ENCODE data around the gene NID1. TPM values are rescaled to one million over a fixed set of nuclear protein-coding genes. Genes with fewer than 3 reads are reported as not detected.

NID1 gene
- total RNA-seq, 1 donor, result 204 TPM

GRCh38 chr1:236020359-236021219 lies 44.3 kb downstream of the NID1 start:
- peak; percentile 84 for DNase-seq (ENCODE audit: low read depth)
- TF ChIP-seq CTCF (IDR thresholded peaks at IDR 0.05; ENCODE audit: insufficient read depth, low read depth, low read length), result no peak
- no peak overlapping the region for H3K4me3 ChIP-seq (ENCODE audit: low read depth, low read length)

GRCh38 chr1:236018885-236019453 lies 45.9 kb downstream of the NID1 start:
- no peak for TF ChIP-seq CTCF (IDR thresholded peaks at IDR 0.05; ENCODE audit: insufficient read depth, low read depth, low read length)
- H3K4me3 ChIP-seq (ENCODE audit: low read depth, low read length), result no peak overlapping the region
- peak; percentile 98 for DNase-seq (ENCODE audit: low read depth)

- TF ChIP-seq CTCF (IDR thresholded peaks at IDR 0.05; ENCODE audit: insufficient read depth, low read depth, low read length), result no peak
- H3K4me3 ChIP-seq (ENCODE audit: low read depth, low read length), result no peak overlapping the region
- peak; percentile 67 for DNase-seq (ENCODE audit: low read depth)
Observed at GRCh38 chr1:236016782-236017400, 48.0 kb downstream of the NID1 start.

- peak; percentile 92 for DNase-seq (ENCODE audit: low read depth)
Observed at GRCh38 chr1:236016083-236016482, 48.8 kb downstream of the NID1 start.

GRCh38 chr1:236015539-236015938 lies 49.4 kb downstream of the NID1 start:
- TF ChIP-seq CTCF (IDR thresholded peaks at IDR 0.05; ENCODE audit: insufficient read depth, low read depth, low read length), result no peak
- H3K4me3 ChIP-seq (ENCODE audit: low read depth, low read length), result no peak overlapping the region
- no peak for DNase-seq (ENCODE audit: low read depth)

More at GRCh38 chr1:236016083-236016482, 48.8 kb downstream of the NID1 start:
- no peak overlapping the region for H3K4me3 ChIP-seq (ENCODE audit: low read depth, low read length)
- no peak for TF ChIP-seq CTCF (IDR thresholded peaks at IDR 0.05; ENCODE audit: insufficient read depth, low read depth, low read length)

- no peak for DNase-seq (ENCODE audit: low read depth)
- H3K4me3 ChIP-seq (ENCODE audit: low read depth, low read length), result no peak overlapping the region
- no peak for TF ChIP-seq CTCF (IDR thresholded peaks at IDR 0.05; ENCODE audit: insufficient read depth, low read depth, low read length)
Observed at GRCh38 chr1:236013330-236013729, 51.6 kb downstream of the NID1 start.

Measured in fibroblast of villous mesenchyme (primary cell).